Measurements from ENCODE around the gene PFDN6.

PFDN6 gene

GRCh38 chr6:33324125-33324524 lies 34.7 kb downstream of the PFDN6 start:
- Histone ChIP-seq H3K4me3 (ENCODE audit: insufficient read length, low read depth) (peak overlapping the region; percentile 66), H3K9ac (ENCODE audit: insufficient read length, low read depth) (peak overlapping the region; percentile 12), H3K4me1 (ENCODE audit: insufficient read depth, insufficient read length) (peaks cover 5% of the 10 kb centered on the region), H3K27me3 (ENCODE audit: insufficient read depth, insufficient read length) (no peaks in the 10 kb centered on the region), H3K9me3 (ENCODE audit: insufficient read depth, low read length) (no peaks in the 10 kb centered on the region), H3K36me3 (ENCODE audit: insufficient read depth, insufficient read length, low read length) (peaks cover 25% of the 10 kb centered on the region)
- no peak for DNase-seq (ENCODE audit: low read depth, low spot score)
- no peak for TF ChIP-seq YY1 (IDR thresholded peaks at IDR 0.05; ENCODE audit: insufficient read depth, insufficient read length)
- no peak for TF ChIP-seq SUZ12 (IDR thresholded peaks at IDR 0.05; ENCODE audit: extremely low read depth, insufficient read depth, insufficient read length)
- TF ChIP-seq ZNF274 (IDR thresholded peaks at IDR 0.05; ENCODE audit: low read depth, low read length), result no peak

- TF ChIP-seq ZNF274 (IDR thresholded peaks at IDR 0.05; ENCODE audit: low read depth, low read length), result no peak
- TF ChIP-seq YY1 (IDR thresholded peaks at IDR 0.05; ENCODE audit: insufficient read depth, insufficient read length), result no peak
- TF ChIP-seq SUZ12 (IDR thresholded peaks at IDR 0.05; ENCODE audit: extremely low read depth, insufficient read depth, insufficient read length), result no peak
- no peaks in the 10 kb centered on the region for H3K4me1 ChIP-seq (ENCODE audit: insufficient read depth, insufficient read length)
- no peak for DNase-seq (ENCODE audit: low read depth, low spot score)
- no peaks in the 10 kb centered on the region for H3K9me3 ChIP-seq (ENCODE audit: insufficient read depth, low read length)
- H3K36me3 ChIP-seq (ENCODE audit: insufficient read depth, insufficient read length, low read length), result no peaks in the 10 kb centered on the region
- no peak overlapping the region for H3K9ac ChIP-seq (ENCODE audit: insufficient read length, low read depth)
- H3K4me3 ChIP-seq (ENCODE audit: insufficient read length, low read depth), result no peak overlapping the region
- no peaks in the 10 kb centered on the region for H3K27me3 ChIP-seq (ENCODE audit: insufficient read depth, insufficient read length)
Measured at GRCh38 chr6:33329058-33329457, 39.7 kb downstream of the PFDN6 start.

- Histone ChIP-seq H3K36me3 (ENCODE audit: insufficient read depth, insufficient read length, low read length) (no peaks in the 10 kb centered on the region), H3K4me1 (ENCODE audit: insufficient read depth, insufficient read length) (no peaks in the 10 kb centered on the region), H3K4me3 (ENCODE audit: insufficient read length, low read depth) (no peak overlapping the region), H3K9ac (ENCODE audit: insufficient read length, low read depth) (no peak overlapping the region), H3K27me3 (ENCODE audit: insufficient read depth, insufficient read length) (no peaks in the 10 kb centered on the region), H3K9me3 (ENCODE audit: insufficient read depth, low read length) (no peaks in the 10 kb centered on the region)
- no peak for TF ChIP-seq ZNF274 (IDR thresholded peaks at IDR 0.05; ENCODE audit: low read depth, low read length)
- TF ChIP-seq SUZ12 (IDR thresholded peaks at IDR 0.05; ENCODE audit: extremely low read depth, insufficient read depth, insufficient read length), result no peak
- TF ChIP-seq YY1 (IDR thresholded peaks at IDR 0.05; ENCODE audit: insufficient read depth, insufficient read length), result no peak
- DNase-seq (ENCODE audit: low read depth, low spot score), result no peak
Measured at GRCh38 chr6:33330736-33331135, 41.3 kb downstream of the PFDN6 start.

- H3K9ac ChIP-seq (ENCODE audit: insufficient read length, low read depth), result no peak overlapping the region
- H3K4me3 ChIP-seq (ENCODE audit: insufficient read length, low read depth), result no peak overlapping the region
- no peaks in the 10 kb centered on the region for H3K9me3 ChIP-seq (ENCODE audit: insufficient read depth, low read length)
- no peaks in the 10 kb centered on the region for H3K4me1 ChIP-seq (ENCODE audit: insufficient read depth, insufficient read length)
- TF ChIP-seq ZNF274 (IDR thresholded peaks at IDR 0.05; ENCODE audit: low read depth, low read length) (no peak), SUZ12 (IDR thresholded peaks at IDR 0.05; ENCODE audit: extremely low read depth, insufficient read depth, insufficient read length) (no peak)
- H3K27me3 ChIP-seq (ENCODE audit: insufficient read depth, insufficient read length), result no peaks in the 10 kb centered on the region
- H3K36me3 ChIP-seq (ENCODE audit: insufficient read depth, insufficient read length, low read length), result no peaks in the 10 kb centered on the region
- no peak for DNase-seq (ENCODE audit: low read depth, low spot score)
Measured at GRCh38 chr6:33333666-33334065, 44.3 kb downstream of the PFDN6 start.

GRCh38 chr6:33335916-33336315 lies 46.5 kb downstream of the PFDN6 start:
- H3K4me1 ChIP-seq (ENCODE audit: insufficient read depth, insufficient read length), result no peaks in the 10 kb centered on the region
- DNase-seq (ENCODE audit: low read depth, low spot score), result no peak
- H3K36me3 ChIP-seq (ENCODE audit: insufficient read depth, insufficient read length, low read length), result no peaks in the 10 kb centered on the region
- H3K4me3 ChIP-seq (ENCODE audit: insufficient read length, low read depth), result no peak overlapping the region
- no peaks in the 10 kb centered on the region for H3K9me3 ChIP-seq (ENCODE audit: insufficient read depth, low read length)
- H3K27me3 ChIP-seq (ENCODE audit: insufficient read depth, insufficient read length), result no peaks in the 10 kb centered on the region
- no peak overlapping the region for H3K9ac ChIP-seq (ENCODE audit: insufficient read length, low read depth)
- no peak for TF ChIP-seq SUZ12 (IDR thresholded peaks at IDR 0.05; ENCODE audit: extremely low read depth, insufficient read depth, insufficient read length)
- TF ChIP-seq YY1 (IDR thresholded peaks at IDR 0.05; ENCODE audit: insufficient read depth, insufficient read length), result no peak
- no peak for TF ChIP-seq ZNF274 (IDR thresholded peaks at IDR 0.05; ENCODE audit: low read depth, low read length)

- DNase-seq (ENCODE audit: low read depth, low spot score), result no peak
- Histone ChIP-seq H3K9me3 (ENCODE audit: insufficient read depth, low read length) (no peaks in the 10 kb centered on the region), H3K36me3 (ENCODE audit: insufficient read depth, insufficient read length, low read length) (no peaks in the 10 kb centered on the region), H3K9ac (ENCODE audit: insufficient read length, low read depth) (no peak overlapping the region), H3K4me1 (ENCODE audit: insufficient read depth, insufficient read length) (no peaks in the 10 kb centered on the region), H3K27me3 (ENCODE audit: insufficient read depth, insufficient read length) (no peaks in the 10 kb centered on the region), H3K4me3 (ENCODE audit: insufficient read length, low read depth) (no peak overlapping the region)
- TF ChIP-seq SUZ12 (IDR thresholded peaks at IDR 0.05; ENCODE audit: extremely low read depth, insufficient read depth, insufficient read length) (no peak), YY1 (IDR thresholded peaks at IDR 0.05; ENCODE audit: insufficient read depth, insufficient read length) (no peak), ZNF274 (IDR thresholded peaks at IDR 0.05; ENCODE audit: low read depth, low read length) (no peak)
Measured at GRCh38 chr6:33336495-33336894, 47.1 kb downstream of the PFDN6 start.

GRCh38 chr6:33339193-33339592 lies 49.8 kb downstream of the PFDN6 start:
- Histone ChIP-seq H3K27me3 (ENCODE audit: insufficient read depth, insufficient read length) (peaks cover under 1% of the 10 kb centered on the region), H3K4me3 (ENCODE audit: insufficient read length, low read depth) (no peak overlapping the region), H3K36me3 (ENCODE audit: insufficient read depth, insufficient read length, low read length) (no peaks in the 10 kb centered on the region), H3K9me3 (ENCODE audit: insufficient read depth, low read length) (no peaks in the 10 kb centered on the region), H3K4me1 (ENCODE audit: insufficient read depth, insufficient read length) (no peaks in the 10 kb centered on the region), H3K9ac (ENCODE audit: insufficient read length, low read depth) (no peak overlapping the region)
- no peak for DNase-seq (ENCODE audit: low read depth, low spot score)
- TF ChIP-seq YY1 (IDR thresholded peaks at IDR 0.05; ENCODE audit: insufficient read depth, insufficient read length), result no peak
- TF ChIP-seq ZNF274 (IDR thresholded peaks at IDR 0.05; ENCODE audit: low read depth, low read length), result no peak
- no peak for TF ChIP-seq SUZ12 (IDR thresholded peaks at IDR 0.05; ENCODE audit: extremely low read depth, insufficient read depth, insufficient read length)
